PFSK-1 (cell line): ENCODE measurements around the gene SETBP1.

ENCODE experiments used
- POLR2AphosphoS5 ChIP-seq: IDR thresholded peaks from 2 replicates; pipeline ENCODE4 v1.6.1; 2012; ENCODE audit warnings: low read depth, mild to moderate bottlenecking, control low read depth, low read length, moderate library complexity
- TAF1 ChIP-seq: IDR thresholded peaks from 2 replicates; pipeline ENCODE4 v1.6.1; 2012; ENCODE audit warnings: low read length, control low read depth, borderline replicate concordance; ENCODE audit not compliant: insufficient read depth

- TF ChIP-seq TAF1 (no peak), POLR2AphosphoS5 (no peak)
Observed at GRCh38 chr18:44859263-44859662, 178.6 kb downstream of the SETBP1 start.
